B cell (primary cell): ENCODE results near the gene TMCO1. TPM values are rescaled to one million over a fixed set of nuclear protein-coding genes. Genes with fewer than 3 reads are reported as not detected.

Experiments
- ATAC-seq: fragments of 200-7000 bp; cut with Tn5 transposase; one replicate; pipeline ENCODE4 v1.10.0; 2021; ENCODE audit warnings: low read depth, mild to moderate bottlenecking, moderate number of reproducible peaks, moderate library complexity
- CTCF ChIA-PET: fragments of 350-600 bp; sonication (Branson Sonifier 250); formaldehyde crosslinking; loops from one replicate; lab custom pipeline; 2021; ENCODE audit warnings: antibody characterized with exemption, inconsistent platforms; lab: Charles Lee
- POLR2A ChIA-PET: fragments of 350-600 bp; sonication (Branson Sonifier 250); formaldehyde crosslinking; loops from one replicate; lab custom pipeline; 2021; ENCODE audit warnings: antibody characterized with exemption; lab: Charles Lee
- DNase-seq: peaks from one replicate; pipeline ENCODE4 v3.0.0; 2013
- H2AFZ ChIP-seq: 2 replicates; pipeline ENCODE4 v1.6.1; 2012; ENCODE audit warnings: mild to moderate bottlenecking, low read depth, low read length; ENCODE audit not compliant: insufficient read depth, poor library complexity, severe bottlenecking
- H3K27ac ChIP-seq, 2 donors: 1 replicate in 1 of 2; 2 replicates in 1 of 2; pipeline ENCODE4 v1.5.1; 2012 to 2013; ENCODE audit warnings: low read length in 2 of 2, mild to moderate bottlenecking in 2 of 2, moderate library complexity in 1 of 2
- H3K27me3 ChIP-seq, 4 experiments: fragments of 200-600 bp in 1 of 4; sonication (generic) in 1 of 4; replicated peaks in 1 of 4; 1 replicate in 2 of 4; 2 replicates in 2 of 4; pipeline versions ENCODE4 v1.6.1 to v1.7.0; 2013 to 2016; ENCODE audit warnings: low read length in 3 of 4, mild to moderate bottlenecking in 2 of 4, mixed read lengths in 1 of 4, moderate library complexity in 1 of 4; ENCODE audit not compliant: insufficient read depth in 4 of 4, control insufficient read depth in 3 of 4; ENCODE audit errors: control extremely low read depth in 1 of 4
- H3K36me3 ChIP-seq, 2 experiments: replicated peaks in 1 of 2; 1 replicate in 1 of 2; 2 replicates in 1 of 2; pipeline versions ENCODE4 v1.6.1 to v1.7.1; 2013; ENCODE audit warnings: low read length in 1 of 2; ENCODE audit not compliant: insufficient read depth in 2 of 2, control insufficient read depth in 1 of 2; ENCODE audit errors: control extremely low read depth in 1 of 2, extremely low read depth in 1 of 2
- H3K4me1 ChIP-seq, 2 donors: fragments of 200-600 bp in 1 of 2; sonication (generic) in 1 of 2; 1 replicate in 1 of 2; 2 replicates in 1 of 2; pipeline versions ENCODE4 v1.5.1 to v1.6.1; 2013 to 2017; ENCODE audit warnings: low read length in 2 of 2; ENCODE audit not compliant: control insufficient read depth in 2 of 2, insufficient read depth in 2 of 2
- H3K4me2 ChIP-seq: replicated peaks from 2 replicates; pipeline ENCODE3; 2012; ENCODE audit warnings: mild to moderate bottlenecking, low read depth, low read length; ENCODE audit not compliant: poor library complexity, severe bottlenecking
- H3K4me3 ChIP-seq, 5 experiments: fragments of 200-600 bp in 1 of 5; sonication (generic) in 1 of 5; 1 replicate in 3 of 5; 2 replicates in 2 of 5; pipeline versions ENCODE4 v1.5.1 to v1.7.0; 2011 to 2016; ENCODE audit warnings: low read length in 4 of 5, mild to moderate bottlenecking in 4 of 5, low read depth in 2 of 5, control low read depth in 1 of 5, moderate library complexity in 1 of 5; ENCODE audit not compliant: insufficient read depth in 1 of 5; ENCODE audit errors: control extremely low read depth in 1 of 5, extremely low read depth in 1 of 5
- H3K79me2 ChIP-seq: fragments of 200-600 bp; sonication (generic); one replicate; pipeline ENCODE4 v1.6.0; 2016; ENCODE audit warnings: low read length; ENCODE audit not compliant: control insufficient read depth, insufficient read depth
- H3K9ac ChIP-seq: fragments of 200-600 bp; sonication (generic); 2 replicates; pipeline ENCODE4 v1.6.1; 2017; ENCODE audit warnings: mild to moderate bottlenecking, low read length, moderate library complexity
- H3K9me3 ChIP-seq, 3 donors: one replicate each; pipeline versions ENCODE4 v1.6.1 to v1.7.1; 2013; ENCODE audit warnings: low read length in 2 of 3; ENCODE audit not compliant: control insufficient read depth in 2 of 3, insufficient read depth in 1 of 3; ENCODE audit errors: control extremely low read depth in 1 of 3
- H4K20me1 ChIP-seq: 2 replicates; pipeline ENCODE4 v1.6.0; 2012; ENCODE audit warnings: mild to moderate bottlenecking, low read length; ENCODE audit not compliant: insufficient read depth, control insufficient read depth, poor library complexity, severe bottlenecking
- H3K27ac Mint-ChIP-seq: one replicate; pipeline ENCODE4 v1.8.0; 2021; ENCODE audit warnings: mixed read lengths
- H3K27me3 Mint-ChIP-seq: one replicate; pipeline ENCODE4 v1.8.0; 2021; ENCODE audit warnings: mixed read lengths
- H3K4me1 Mint-ChIP-seq: one replicate; pipeline ENCODE4 v1.8.0; 2021; ENCODE audit warnings: mixed read lengths
- H3K4me3 Mint-ChIP-seq: one replicate; pipeline ENCODE4 v1.8.0; 2021; ENCODE audit warnings: mixed read lengths
- H3K9me3 Mint-ChIP-seq: one replicate; pipeline ENCODE4 v1.8.0; 2022; ENCODE audit warnings: mixed read lengths; ENCODE audit not compliant: insufficient read depth
- CTCF ChIP-seq: fragments of 200-600 bp; IDR thresholded peaks from one replicate; pipeline ENCODE4 v1.8.0; 2022; ENCODE audit warnings: antibody characterized with exemption, mild to moderate bottlenecking
- EZH2 ChIP-seq: IDR thresholded peaks from 2 replicates; pipeline ENCODE4 v1.6.1; 2012; ENCODE audit warnings: borderline replicate concordance, low read depth, mild to moderate bottlenecking, moderate library complexity, low read length; ENCODE audit not compliant: insufficient read depth, poor library complexity, severe bottlenecking
- WGBS: methylation state at CpG from one replicate; pipeline ENCODE4 v1.1.5; 2013; ENCODE audit warnings: missing lambda C conversion rate; ENCODE audit not compliant: insufficient coverage; 5-methylcytosine and 5-hydroxymethylcytosine counted together
- intact Hi-C: fragments of 100-400 bp; cut with micrococcal nuclease; formaldehyde crosslinking; loops from one replicate; pipeline ENCODE4 v1.10.0; 2022
- polyA minus RNA-seq: library from RNA; depleted of rRNA, polyadenylated mRNA; stranded (reverse); fragments of >200 nt; gene quantifications from 2 replicates; pipeline ENCODE4 v1.2.3, GENCODE V29; 2012
- polyA plus RNA-seq: library from polyadenylated mRNA; depleted of rRNA; stranded (reverse); fragments of >200 nt; gene quantifications from 2 replicates; pipeline ENCODE4 v1.2.3, GENCODE V29; 2012
- total RNA-seq, 2 donors: library from RNA; stranded (reverse); fragments of 120-200 nt in 1 of 2; gene quantifications; 1 replicate in 1 of 2; 2 replicates in 1 of 2; pipeline versions ENCODE4 v1.2.3 to v1.2.4, GENCODE V29; 2013 to 2022

Gene TMCO1
- total RNA-seq (34.8 and 39.5 TPM in 2 replicates), polyA plus RNA-seq (16.1 and 16.4 TPM in 2 replicates), polyA minus RNA-seq (22.7 and 25.1 TPM in 2 replicates)
- 67.3 TPM for total RNA-seq (2013)

GRCh38 chr1:165768513-165769394 is at the start of gene TMCO1:
TMCO1 (minus strand) TSS chr1:165768868; CDS start chr1:165768751, 117 bp downstream.
- Mint-ChIP-seq H3K9me3 (peaks cover 6% of the 10 kb centered on the region), H3K27me3 (no peaks in the 10 kb centered on the region), H3K4me3 (peak within 1 kb of the TSS; percentile 98), H3K27ac (peak within 1 kb of the TSS; percentile 97), H3K4me1 (peaks cover 52% of the 10 kb centered on the region)
- intact Hi-C loops = loop anchor here (1.0 to 5.0 kb wide), 6 partner anchors 59 to 1454 kb away; partner anchors contain the start of genes ALDH9A1, POU2F1 and UCK2
- peak within 1 kb of the TSS; percentile 82 for H3K4me2 ChIP-seq
- H3K79me2 ChIP-seq = peaks cover 56% of the 10 kb centered on the region
- H3K27me3 ChIP-seq = no peaks in the 10 kb centered on the region
- H3K27ac ChIP-seq = peak within 1 kb of the TSS; percentile 91 to 94
- H3K36me3 ChIP-seq = peaks cover 13 to 32% of the 10 kb centered on the region in 2 experiments
- DNase-seq (peak; percentile 97), ATAC-seq (peak; percentile 95)
- no peaks in the 10 kb centered on the region for H3K9me3 ChIP-seq
- WGBS = 1% methylated on average over 56 of the region's 56 CpGs
- peak within 1 kb of the TSS; percentile 73 to 92 (median 85) for H3K4me3 ChIP-seq
- peak within 1 kb of the TSS; percentile 97 for H2AFZ ChIP-seq
- peaks cover 20 to 23% of the 10 kb centered on the region in 2 donors for H3K4me1 ChIP-seq
- peaks cover 4% of the 10 kb centered on the region for H4K20me1 ChIP-seq
- no peak for TF ChIP-seq EZH2
- peak; percentile 23 for TF ChIP-seq CTCF
- peak within 1 kb of the TSS; percentile 88 for H3K9ac ChIP-seq
- ChIA-PET POLR2A (interaction anchor here (0.7 to 1.4 kb wide), 4 partner anchors 32 to 137 kb away, joined by 3 to 7 read pairs (median 4); partner anchors contain the start of genes ALDH9A1, MGST3 and UCK2), CTCF (interaction anchor here (0.5 to 2.1 kb wide), 10 partner anchors 60 to 400 kb away, joined by 3 to 8 read pairs (median 6); partner anchors contain the start of gene ALDH9A1)
